Activated effector memory CD4-positive, alpha-beta T cell treated with anti-CD3 and anti-CD28 coated beads, Interleukin-2, amount 50 U/mL, for 16 hours (primary cell): ENCODE data around the gene TMEM116.
"Not testable (repeated sequence)": the region's sequence is repeated elsewhere in the genome, so short reads cannot be mapped to it uniquely, and the experiment has no call there.

ENCODE experiments used
- DNase-seq: peaks from one replicate; pipeline ENCODE4 v3.0.0-alpha.2; 2020

Gene TMEM116

DNA sequence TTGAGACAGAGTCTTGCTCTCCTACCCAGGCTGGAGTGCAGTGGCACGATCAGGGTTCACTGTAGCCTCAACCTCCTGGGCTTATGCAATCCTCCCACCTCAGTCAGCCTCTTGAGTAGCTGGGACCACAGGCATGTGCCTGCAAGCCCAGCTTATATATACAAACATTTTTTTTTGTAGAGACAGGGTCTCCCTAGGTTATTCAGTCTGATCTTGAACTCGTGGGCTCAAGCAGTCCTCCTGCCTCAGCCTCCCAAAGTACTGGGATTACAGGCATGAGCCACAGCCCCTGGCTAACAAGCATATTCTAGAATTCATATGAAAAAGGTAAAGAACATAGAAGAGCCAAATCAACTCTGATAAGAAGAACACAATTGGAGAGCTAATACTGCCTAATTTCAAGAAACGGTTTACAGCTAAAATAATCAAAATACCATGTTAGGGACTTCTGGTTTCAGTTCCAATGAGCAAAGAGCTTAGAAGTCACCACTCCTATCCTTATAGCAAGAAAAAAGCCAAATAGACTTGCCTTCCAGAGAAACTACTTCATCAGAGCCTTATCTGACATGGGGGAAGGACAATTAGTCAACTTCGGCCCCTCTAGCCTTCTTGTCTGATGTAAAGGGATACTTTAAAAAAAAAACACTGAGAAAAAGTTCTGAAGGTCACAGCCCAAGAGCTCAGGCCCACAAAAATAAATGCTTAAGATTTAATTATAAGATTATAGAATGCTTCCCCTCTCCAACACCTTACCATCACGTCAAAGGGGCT, 37.6 kb downstream of the TMEM116 start:
- DNase-seq, result no peak

DNA sequence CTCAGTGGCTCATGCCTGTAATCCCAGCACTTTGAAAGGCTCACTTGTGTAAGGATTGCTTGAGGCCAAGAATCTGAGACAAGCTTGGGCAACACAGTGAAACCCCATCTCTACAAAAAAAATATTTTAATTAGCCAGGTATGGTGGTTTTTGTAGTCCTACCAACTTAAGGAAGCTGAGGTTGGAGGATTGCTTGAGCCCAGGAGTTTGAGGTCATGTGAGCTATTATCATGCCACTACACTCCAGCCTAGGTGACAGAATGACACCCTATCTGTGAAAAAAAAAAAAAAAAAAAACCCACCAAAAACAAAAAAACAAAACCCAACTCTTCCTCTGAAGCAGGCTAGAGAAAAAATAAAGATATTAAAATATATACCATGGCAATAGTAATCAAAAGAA, 41.2 kb downstream of the TMEM116 start:
- DNase-seq, result no peak

DNA sequence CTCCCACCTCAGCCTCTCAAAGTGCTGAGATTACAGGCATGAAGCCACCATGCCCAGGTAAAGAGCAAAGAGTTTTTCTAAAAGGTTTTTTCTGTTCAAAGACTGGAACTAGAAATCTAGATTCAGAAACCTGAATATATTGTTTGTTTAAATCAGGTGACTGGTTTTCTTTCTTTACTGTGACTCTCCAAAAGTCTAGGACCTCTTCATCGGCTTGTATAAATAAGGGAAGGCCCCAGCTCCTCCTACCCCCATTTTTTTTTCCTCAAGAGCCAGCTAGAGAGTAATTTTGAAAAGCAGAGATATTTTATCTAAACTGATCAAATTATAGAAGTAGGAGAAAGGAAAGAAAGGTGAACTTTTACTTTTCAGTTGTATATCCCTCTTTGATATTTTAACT, 48.0 kb downstream of the TMEM116 start:
- DNase-seq, result no peak

DNA sequence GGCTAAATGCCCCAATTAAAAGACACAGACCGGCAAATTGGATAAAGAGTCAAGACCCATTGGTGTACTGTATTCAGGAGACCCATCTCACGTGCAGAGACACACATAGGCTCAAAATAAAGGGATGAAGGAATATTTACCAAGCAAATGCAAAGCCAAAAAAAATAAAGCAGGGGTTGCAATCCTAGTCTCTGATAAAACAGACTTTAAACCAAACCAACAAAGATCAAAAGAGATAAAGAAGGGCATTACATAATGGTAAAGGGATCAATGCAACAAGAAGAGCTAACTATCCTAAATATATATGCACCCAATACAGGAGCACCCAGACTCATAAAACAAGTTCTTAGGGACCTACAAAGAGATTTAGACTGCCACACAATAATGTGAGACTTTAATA, 53.4 kb downstream of the TMEM116 start:
- not testable (repeated sequence) for DNase-seq

DNA sequence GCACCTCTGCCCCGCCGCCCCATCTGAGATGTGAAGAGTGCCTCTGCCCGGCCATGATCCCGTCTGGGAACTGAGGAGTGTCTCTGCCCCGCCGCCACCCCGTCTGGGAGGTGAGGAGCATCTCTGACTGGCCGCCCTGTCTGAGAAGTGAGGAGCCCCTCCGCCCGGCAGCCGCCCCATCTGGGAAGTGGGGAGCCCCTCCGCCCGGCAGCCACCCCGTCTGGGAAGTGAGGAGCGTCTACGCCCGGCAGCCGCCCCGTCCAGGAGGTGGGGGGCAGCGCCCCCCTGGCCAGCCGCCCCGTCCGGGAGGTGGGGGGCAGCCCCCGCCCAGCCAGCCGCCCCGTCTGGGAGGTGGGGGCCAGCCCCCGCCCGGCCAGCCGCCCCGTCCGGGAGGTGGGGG, 55.7 kb downstream of the TMEM116 start:
- not testable (repeated sequence) for DNase-seq

DNA sequence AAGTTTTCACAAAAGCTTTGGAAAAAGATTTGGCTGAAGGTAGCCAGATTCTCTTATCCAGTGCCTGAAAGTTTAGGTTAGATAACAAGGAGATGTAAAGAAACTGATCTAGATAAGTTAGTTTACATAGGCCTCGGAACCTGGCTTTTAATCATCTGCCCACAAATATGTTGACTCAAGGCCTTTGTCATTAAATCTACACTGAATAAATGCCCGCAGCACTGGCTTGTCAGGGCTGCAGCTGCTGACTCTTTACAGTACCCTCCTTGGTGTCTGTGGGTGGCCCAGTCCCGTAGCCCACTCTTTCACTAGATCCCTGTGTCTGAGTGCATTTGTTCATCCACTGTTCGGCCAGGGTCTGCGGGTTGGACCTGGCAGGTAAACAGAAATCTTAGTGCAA, 58.0 kb downstream of the TMEM116 start:
- DNase-seq, result no peak

DNA sequence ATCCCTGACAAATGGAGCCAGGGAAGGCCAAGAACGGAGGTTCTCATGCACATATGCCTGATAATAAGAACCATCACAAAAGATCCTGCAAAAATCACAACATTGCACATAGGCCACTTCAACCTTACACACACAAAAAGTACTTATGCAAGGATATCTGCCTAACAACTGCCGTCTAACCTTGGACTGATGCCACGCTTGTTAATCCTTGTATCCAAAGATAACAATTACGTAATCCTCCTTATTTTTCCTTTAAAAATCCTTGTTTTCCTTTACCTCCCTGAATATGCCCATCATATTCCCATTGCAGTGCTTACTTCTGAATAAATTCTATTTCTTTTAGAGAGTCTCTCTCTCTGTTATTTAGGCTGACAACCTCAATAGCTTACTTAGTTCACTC, 59.5 kb downstream of the TMEM116 start:
- DNase-seq, result no peak

DNA sequence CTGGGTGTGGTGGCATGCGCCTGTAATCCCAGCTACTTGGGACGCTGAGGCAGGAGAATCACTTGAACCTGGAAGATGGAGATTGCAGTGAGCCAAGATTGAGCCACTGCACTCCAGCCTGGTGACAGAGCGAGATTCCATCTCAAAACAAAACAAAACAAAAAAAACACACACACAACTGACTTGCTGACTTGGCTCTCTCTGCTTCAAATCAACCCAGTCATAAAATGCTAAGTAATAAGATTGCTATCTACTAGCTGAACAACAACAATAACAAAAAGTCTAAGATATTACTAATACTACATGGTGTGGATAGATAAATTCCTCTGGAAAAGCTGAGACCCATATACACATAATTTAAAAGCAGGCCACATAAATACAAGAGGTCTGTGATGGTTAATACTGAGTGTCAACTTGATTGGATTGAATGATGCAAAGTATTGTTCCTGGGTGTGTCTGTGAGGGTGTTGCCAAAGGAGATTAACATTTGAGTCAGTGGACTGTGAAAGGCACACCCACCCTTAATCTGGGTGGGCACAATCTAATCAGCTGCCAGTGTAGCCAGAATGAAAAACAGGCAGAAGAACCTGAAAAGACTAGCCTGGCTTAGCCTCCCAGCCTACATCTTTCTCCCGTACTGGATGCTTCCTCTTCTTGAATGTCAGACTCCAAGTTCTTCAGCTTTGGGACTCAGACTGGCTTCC, 60.7 kb downstream of the TMEM116 start:
- DNase-seq, result not testable (repeated sequence)

DNA sequence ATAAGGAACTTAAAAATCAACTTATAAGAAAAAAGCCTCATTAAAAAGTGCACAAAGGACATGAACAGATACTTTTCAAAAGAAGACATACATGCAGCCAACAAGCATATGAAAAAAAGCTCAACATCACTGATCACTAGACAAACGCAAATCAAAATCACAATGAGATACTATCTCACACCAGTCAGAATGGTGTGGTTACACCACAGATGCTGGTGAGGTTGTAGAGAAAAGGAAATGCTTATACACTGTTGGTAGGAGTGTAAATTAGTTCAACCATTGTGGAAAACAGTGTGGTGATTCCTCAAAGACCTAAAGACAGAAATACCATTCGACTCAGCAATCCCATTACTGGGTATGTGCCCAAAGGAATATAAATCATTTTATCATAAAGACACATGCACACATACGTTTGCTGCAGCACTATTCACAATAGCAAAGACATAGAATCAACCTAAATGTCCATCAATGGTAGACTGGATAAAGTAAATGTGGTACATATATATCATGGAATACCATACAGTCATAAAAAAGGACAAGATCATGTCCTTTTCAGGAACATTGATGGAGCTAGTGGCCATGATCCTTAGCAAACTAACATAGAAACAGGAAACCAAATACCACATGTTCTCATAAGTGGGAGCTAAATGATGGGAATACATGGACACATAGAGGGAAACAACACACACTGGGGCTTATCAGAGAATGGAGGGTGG, 61.8 kb downstream of the TMEM116 start:
- not testable (repeated sequence) for DNase-seq

DNA sequence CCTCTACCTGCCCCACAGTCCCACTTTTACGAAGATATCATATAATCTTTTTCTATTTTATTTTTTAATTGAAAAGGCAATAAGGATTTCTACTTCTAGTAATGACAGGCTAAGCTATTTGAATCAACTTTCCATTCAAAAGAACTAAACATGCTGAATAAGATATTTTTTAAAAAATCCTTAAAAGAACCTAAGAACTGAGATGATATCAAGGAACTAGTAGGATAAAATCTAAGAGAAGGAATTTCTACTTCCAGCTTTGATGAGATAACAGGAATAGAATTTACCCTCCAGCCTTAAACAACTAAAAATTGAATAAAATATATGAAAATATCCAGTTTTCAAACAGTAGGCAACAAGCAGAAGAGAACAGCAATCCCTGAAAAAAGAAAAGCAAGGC, 69.0 kb downstream of the TMEM116 start:
- DNase-seq, result no peak

DNA sequence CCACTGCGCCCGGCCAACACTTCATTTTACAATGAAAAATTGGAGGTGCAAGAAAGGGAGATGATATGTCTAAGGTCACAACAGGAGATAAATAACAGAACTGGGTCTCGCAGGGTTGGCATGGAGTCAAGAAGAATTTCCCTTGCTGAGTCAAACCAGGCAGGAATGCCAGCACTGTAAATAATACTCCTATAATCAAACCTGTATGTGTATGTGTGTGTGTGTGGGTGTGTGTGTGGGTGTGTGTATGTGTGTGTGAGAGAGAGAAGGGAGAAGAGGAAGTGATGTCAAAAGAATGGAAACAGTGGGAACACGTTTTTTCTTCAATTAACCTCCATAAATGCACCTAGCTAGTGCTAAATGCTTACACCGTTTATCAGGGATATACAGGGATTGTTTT, 70.4 kb downstream of the TMEM116 start:
- DNase-seq, result no peak

DNA sequence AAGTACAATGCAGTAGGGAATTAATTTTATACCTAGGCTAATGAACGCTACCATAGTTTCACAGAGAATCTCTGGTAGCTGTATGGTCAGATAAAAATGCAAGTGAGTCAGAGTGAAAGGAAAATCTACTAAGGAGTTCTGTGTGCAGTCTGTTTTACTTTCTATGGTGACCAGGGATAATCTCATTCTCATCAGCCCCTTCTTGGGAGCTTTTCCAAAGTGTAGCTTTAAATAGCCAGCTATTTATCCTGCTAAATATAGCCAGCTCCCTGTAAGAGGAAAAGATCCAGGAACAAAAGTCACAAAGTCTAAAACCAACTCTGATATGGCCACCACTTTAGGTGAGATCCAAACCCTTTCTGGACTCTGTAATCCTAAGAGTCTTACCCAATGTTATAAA, 75.5 kb downstream of the TMEM116 start:
- no peak for DNase-seq

DNA sequence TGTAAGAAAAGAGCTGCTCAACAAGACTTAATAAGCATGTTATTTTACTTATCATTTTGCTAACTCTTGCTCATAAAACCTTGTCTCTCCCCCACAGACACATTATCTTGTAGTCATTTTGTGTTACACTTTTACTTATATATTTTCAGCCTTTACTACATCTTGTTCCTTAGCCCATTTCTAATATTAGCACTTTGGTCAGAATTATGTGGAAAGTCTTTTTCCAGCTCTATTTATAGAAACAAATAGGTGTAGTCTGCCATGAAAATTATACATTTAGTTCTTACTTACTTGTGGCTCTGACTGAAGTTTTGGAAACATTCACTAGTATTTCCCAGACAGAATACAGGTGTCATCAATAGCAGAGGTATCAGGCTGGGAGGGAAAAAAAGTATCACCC, 76.1 kb downstream of the TMEM116 start:
- DNase-seq, result no peak

DNA sequence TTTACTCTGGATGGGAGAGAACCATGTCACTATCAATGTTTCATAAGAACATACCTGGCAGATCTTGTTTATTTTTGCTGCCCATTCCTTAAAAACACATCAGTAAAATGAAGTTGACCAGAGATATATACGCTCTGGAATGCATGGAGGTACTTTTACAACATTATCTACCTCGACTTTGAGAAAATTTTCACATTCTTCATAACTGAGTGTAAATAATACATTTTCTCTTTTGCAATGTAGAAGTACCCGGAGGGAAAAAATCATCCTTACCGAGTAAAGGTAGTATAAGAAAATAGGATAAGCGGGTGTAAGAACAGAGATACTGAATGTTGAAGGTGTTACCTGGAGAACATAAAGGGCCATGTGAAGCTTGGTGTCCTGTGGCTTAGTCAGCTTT, 80.7 kb downstream of the TMEM116 start:
- no peak for DNase-seq

DNA sequence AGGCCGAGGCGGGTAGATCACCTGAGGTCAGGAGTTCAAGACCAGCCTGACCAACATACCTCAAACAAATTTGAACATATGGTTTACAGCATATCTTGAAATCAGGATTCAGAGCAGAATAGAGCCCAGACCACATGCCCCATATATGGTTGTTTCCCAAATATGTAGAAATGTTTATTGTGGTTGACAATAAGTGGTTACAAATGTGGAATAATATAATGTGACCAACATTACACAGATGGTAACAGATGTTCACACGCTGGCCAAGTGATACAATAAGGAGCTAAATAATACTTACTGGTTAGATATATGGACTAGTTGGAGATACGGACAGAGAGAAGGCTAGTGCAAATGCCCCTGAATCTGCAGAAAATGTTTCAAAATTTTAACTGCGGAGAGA, 85.6 kb downstream of the TMEM116 start:
- DNase-seq, result no peak

DNA sequence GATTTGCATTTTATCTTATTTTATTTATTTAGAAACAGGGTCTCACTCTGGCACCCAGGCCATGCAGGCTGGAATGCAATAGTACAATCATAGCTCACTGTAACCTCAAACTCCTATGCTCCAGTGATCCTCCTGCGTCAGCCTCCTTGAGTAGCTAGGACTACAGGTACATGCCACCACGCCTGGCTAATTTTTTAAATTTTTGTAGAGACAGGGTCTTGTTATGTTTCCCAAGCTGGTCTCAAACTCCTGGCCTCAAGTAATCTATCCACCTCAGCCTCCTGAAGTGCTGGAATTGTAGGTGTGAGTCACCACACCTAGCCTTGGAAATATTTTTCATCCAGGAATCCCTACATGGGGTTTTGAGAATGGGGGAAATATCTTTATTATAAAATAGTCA, 86.3 kb downstream of the TMEM116 start:
- DNase-seq, result no peak

DNA sequence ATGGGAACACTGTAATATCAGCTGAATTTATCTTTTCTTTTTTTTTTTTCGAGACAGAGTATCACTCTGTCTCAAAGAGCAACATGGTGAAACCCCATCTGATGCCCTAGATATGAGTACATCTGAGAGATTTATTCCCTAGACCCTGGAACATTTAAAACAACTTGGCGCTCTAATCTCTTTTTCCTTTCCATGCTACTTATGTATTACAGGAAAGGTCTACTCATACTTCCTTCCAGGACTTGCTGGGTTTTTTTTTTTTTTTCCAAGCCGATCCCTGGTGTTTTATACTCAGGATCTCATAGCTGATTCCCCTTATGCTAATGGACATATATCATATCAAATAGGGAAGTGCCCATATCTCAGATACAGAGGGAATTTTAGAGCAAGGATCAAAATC, 87.8 kb downstream of the TMEM116 start:
- no peak for DNase-seq

DNA sequence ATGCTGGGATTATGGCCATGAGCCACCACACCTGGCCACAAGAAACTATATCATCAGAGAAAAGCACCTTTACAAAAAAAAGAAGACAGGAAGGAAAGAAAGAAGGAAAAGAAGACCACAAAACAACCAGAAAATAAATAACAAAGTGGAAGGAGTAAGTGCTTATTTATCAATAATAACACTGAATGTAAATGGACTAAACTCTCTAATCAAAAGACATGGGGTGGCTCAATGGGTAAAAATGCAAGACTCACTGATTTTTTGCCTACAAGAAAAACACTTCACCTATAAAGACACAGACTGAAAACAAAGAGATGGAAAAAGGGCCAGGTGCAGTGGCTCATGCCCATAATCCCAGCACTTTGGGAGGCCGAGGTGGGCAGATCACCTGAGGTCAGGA, 105.2 kb downstream of the TMEM116 start:
- DNase-seq, result no peak

DNA sequence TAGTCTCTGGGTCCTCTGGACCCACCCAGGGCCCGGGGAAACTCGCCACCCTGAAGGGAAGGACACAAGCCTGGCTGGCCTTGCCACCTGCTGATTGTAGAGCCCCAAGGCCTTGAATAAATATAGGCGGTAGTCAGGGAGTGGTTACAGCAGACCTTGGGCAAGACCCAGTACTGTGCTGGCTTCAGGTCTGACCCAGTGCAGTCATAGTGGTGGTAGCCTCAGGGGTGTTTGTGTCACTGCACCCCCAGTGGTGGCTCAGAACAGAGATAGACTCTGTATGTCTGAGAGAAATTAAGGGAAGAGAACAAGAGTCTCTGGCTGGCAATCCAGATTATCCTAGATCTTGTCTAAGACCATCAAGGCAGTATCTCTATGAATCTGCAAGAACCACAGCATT, 107.5 kb downstream of the TMEM116 start:
- DNase-seq, result no peak

DNA sequence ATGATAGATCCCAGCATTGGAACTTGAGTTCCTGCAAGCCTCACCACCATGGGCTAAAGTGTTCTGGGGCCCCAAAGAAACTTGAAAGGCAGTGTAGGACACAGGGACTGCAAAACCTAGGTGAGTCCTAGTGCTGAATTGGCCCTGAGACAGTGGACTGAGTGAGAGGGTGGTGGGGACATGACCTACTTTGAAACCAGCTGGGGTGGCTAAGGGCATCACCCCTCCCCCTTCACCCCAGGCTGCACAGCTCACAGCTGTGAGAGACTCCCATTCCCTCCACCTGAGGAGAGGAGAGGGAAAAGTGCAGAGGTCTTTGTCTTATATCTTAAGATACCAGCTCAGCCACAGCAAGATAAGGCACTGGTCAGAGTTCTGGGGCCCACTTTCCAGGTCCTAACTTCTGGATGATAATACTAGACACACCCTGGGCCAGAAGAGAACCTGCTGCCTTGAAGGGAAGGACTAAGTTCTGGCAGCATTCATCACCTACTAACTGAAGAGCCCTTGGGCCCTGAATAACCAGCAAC, 108.5 kb downstream of the TMEM116 start:
- DNase-seq, result no peak

DNA sequence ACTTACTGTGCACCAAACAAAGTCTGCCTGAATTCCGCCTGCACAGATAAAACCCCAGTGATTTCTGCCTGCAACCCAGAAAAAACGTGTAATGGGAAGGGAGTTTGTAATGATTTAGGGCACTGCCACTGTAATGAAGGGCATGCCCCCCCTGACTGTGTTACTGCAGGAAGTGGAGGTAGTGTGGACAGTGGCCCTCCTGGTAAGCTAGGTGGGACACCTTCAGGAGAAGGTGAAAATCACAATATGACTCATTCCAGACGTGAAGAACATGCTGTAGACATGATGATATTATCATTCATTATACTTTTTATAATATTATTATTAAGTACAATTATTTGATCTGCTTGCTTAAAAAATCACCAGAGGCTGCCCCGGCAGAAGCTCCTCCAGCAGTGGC, 111.8 kb downstream of the TMEM116 start:
- DNase-seq, result no peak

DNA sequence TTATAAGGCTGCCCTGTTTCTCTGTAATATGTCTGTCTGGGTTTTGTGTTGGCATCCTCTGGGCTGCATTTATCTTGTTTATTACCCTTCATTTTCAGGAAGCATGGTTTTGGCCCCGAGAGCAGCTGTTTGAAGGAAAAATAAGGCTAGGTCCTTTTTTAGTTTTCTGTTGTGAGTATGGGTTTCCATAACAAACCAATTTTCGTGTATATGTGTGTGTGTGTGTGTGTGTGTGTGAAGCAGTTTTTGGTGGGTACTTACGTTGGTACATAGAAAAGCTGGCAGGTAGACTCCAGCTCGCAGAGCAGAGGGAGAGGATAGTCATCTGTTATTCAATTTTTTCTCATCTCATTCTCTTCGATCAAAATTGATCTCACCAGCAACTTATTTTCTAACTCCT, 118.4 kb downstream of the TMEM116 start:
- no peak for DNase-seq

DNA sequence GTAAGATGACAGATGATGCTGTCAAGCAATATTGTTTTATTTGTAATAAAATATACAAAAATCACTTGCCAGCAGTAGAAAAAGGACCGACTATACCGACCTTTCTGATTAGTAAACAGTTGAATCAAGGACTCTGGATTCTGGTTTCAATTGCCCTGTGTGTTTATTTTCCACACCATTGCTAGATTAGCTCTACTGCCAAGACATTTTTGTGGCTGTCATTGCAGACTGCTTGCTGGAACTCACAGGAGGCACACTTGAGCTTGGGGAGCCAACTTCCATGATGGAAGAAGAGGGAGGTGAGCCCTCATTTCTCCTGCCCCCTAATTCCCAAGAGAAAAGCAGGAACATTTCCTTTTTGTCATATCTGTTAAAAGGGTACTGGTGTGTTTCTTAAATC, 119.7 kb downstream of the TMEM116 start:
- DNase-seq, result no peak
